GM18868 (cell line): Measurements from ENCODE around the gene PRUNE2.
A peak's percentile ranks its signal among the peaks of the same experiment; 100 is the strongest.

Experiments used
- ATAC-seq: cut with Tn5 transposase; IDR thresholded peaks from one replicate; pipeline ENCODE4 v1.9.1; 2021; ENCODE audit warnings: mild to moderate bottlenecking, moderate library complexity; ENCODE audit not compliant: unreplicated experiment

PRUNE2 gene

GRCh38 chr9:76637416-76637815 is 268.5 kb downstream of the PRUNE2 start:
- ATAC-seq: no peak

- peak; percentile 70 for ATAC-seq
Observed at GRCh38 chr9:76634356-76635054, 271.4 kb downstream of the PRUNE2 start.

GRCh38 chr9:76630916-76631315 is 275.0 kb downstream of the PRUNE2 start:
- no peak for ATAC-seq

GRCh38 chr9:76629205-76629990 is 276.5 kb downstream of the PRUNE2 start:
- ATAC-seq: peak; percentile 44

- no peak for ATAC-seq
Observed at GRCh38 chr9:76628155-76628554, 277.8 kb downstream of the PRUNE2 start.

- no peak for ATAC-seq
Observed at GRCh38 chr9:76626980-76627379, 278.9 kb downstream of the PRUNE2 start.

GRCh38 chr9:76626141-76626540 is 279.8 kb downstream of the PRUNE2 start:
- ATAC-seq: no peak

GRCh38 chr9:76624391-76625048 is 281.4 kb downstream of the PRUNE2 start:
- peak; percentile 83 for ATAC-seq

- ATAC-seq: no peak
Observed at GRCh38 chr9:76620996-76621395, 284.9 kb downstream of the PRUNE2 start.

GRCh38 chr9:76620581-76620980 is 285.3 kb downstream of the PRUNE2 start:
- no peak for ATAC-seq

GRCh38 chr9:76619640-76620039 is 286.3 kb downstream of the PRUNE2 start:
- ATAC-seq: no peak

GRCh38 chr9:76619197-76619596 is 286.7 kb downstream of the PRUNE2 start:
- no peak for ATAC-seq

- no peak for ATAC-seq
Observed at GRCh38 chr9:76618762-76619161, 287.2 kb downstream of the PRUNE2 start.

GRCh38 chr9:76617497-76618175 is 288.3 kb downstream of the PRUNE2 start:
- ATAC-seq: no peak

- no peak for ATAC-seq
Observed at GRCh38 chr9:76616780-76617179, 289.1 kb downstream of the PRUNE2 start.

GRCh38 chr9:76615177-76615603 is 290.7 kb downstream of the PRUNE2 start:
- ATAC-seq: no peak

GRCh38 chr9:76613974-76614373 is 291.9 kb downstream of the PRUNE2 start:
- no peak for ATAC-seq

GRCh38 chr9:76613150-76613781 is 292.6 kb downstream of the PRUNE2 start:
- ATAC-seq: no peak

- ATAC-seq: no peak
Observed at GRCh38 chr9:76610011-76610352, 295.9 kb downstream of the PRUNE2 start.

- no peak for ATAC-seq
Observed at GRCh38 chr9:76609285-76610010, 296.5 kb downstream of the PRUNE2 start.
